GM23338 (cell line): Measurements from ENCODE around the gene SIGLEC8. TPM values are rescaled to one million over a fixed set of nuclear protein-coding genes. Genes with fewer than 3 reads are reported as not detected.

ENCODE experiments used
- ATAC-seq: fragments of 200-7000 bp; cut with Tn5 transposase; 3 replicates; pipeline ENCODE4 v1.9.1; 2020
- DNase-seq: peaks from one replicate; pipeline ENCODE4 v3.0.0-alpha.2; 2015; ENCODE audit warnings: low spot score
- H2AFZ ChIP-seq: fragments of 200-600 bp; sonication (generic); 2 replicates; pipeline ENCODE4 v1.8.0; 2016; ENCODE audit warnings: antibody characterized with exemption, mild to moderate bottlenecking, moderate library complexity
- H3F3A ChIP-seq: fragments of 200-600 bp; sonication (generic); replicated peaks from 2 replicates; pipeline ENCODE4 v1.8.0; 2017; ENCODE audit warnings: antibody characterized with exemption, mixed run types, low read depth
- H3K27ac ChIP-seq: fragments of 200-600 bp; sonication (generic); 2 replicates; pipeline ENCODE4 v1.6.1; 2016; ENCODE audit warnings: low read depth
- H3K27me3 ChIP-seq: fragments of 200-600 bp; sonication (generic); 2 replicates; pipeline ENCODE4 v1.8.0; 2016; ENCODE audit warnings: mild to moderate bottlenecking, mixed run types, moderate library complexity; ENCODE audit not compliant: insufficient read depth
- H3K36me3 ChIP-seq: fragments of 200-600 bp; sonication (generic); 2 replicates; pipeline ENCODE4 v1.8.0; 2016; ENCODE audit warnings: mild to moderate bottlenecking; ENCODE audit not compliant: insufficient read depth
- H3K4me1 ChIP-seq: fragments of 200-600 bp; sonication (generic); 2 replicates; pipeline ENCODE4 v1.8.0; 2016; ENCODE audit warnings: mild to moderate bottlenecking, moderate library complexity; ENCODE audit not compliant: insufficient read depth
- H3K4me2 ChIP-seq: fragments of 200-600 bp; sonication (generic); 2 replicates; pipeline ENCODE4 v1.7.1; 2017; ENCODE audit warnings: mixed run types
- H3K4me3 ChIP-seq: fragments of 200-600 bp; sonication (generic); 2 replicates; pipeline ENCODE4 v1.6.1; 2016; ENCODE audit warnings: mixed run types
- H3K79me2 ChIP-seq: fragments of 200-600 bp; sonication (generic); replicated peaks from 2 replicates; pipeline ENCODE4 v1.8.0; 2017; ENCODE audit warnings: mild to moderate bottlenecking; ENCODE audit not compliant: insufficient read depth
- H3K9me2 ChIP-seq: fragments of 200-600 bp; sonication (generic); 2 replicates; pipeline ENCODE4 v1.8.0; 2017; ENCODE audit not compliant: insufficient read depth
- H4K20me1 ChIP-seq: fragments of 200-600 bp; sonication (generic); replicated peaks from 2 replicates; pipeline ENCODE4 v1.8.0; 2017; ENCODE audit warnings: mild to moderate bottlenecking; ENCODE audit not compliant: insufficient read depth
- H3K27ac Mint-ChIP-seq: 2 replicates; pipeline ENCODE4 v1.8.0; 2020; ENCODE audit warnings: inconsistent platforms, mild to moderate bottlenecking, moderate library complexity, mixed read lengths
- H3K27me3 Mint-ChIP-seq: 3 replicates; pipeline ENCODE4 v1.8.0; 2022; ENCODE audit warnings: low read depth, mild to moderate bottlenecking, moderate library complexity, mixed read lengths, inconsistent platforms; ENCODE audit not compliant: insufficient read depth, poor library complexity
- H3K36me3 Mint-ChIP-seq: 3 replicates; pipeline ENCODE4 v1.8.0; 2021; ENCODE audit warnings: low read depth, mild to moderate bottlenecking, inconsistent platforms, moderate library complexity, mixed read lengths
- H3K4me1 Mint-ChIP-seq: 3 replicates; pipeline ENCODE4 v1.8.0; 2020; ENCODE audit warnings: mild to moderate bottlenecking, inconsistent platforms, mixed read lengths
- H3K4me3 Mint-ChIP-seq: 3 replicates; pipeline ENCODE4 v1.8.0; 2021; ENCODE audit warnings: moderate library complexity, mild to moderate bottlenecking, inconsistent platforms, mixed read lengths
- H3K9me3 Mint-ChIP-seq: 3 replicates; pipeline ENCODE4 v1.8.0; 2020; ENCODE audit warnings: moderate library complexity, mild to moderate bottlenecking, inconsistent platforms, mixed read lengths
- CREB1 ChIP-seq: fragments of 250-450 bp; sonication (Bioruptor Pico); IDR thresholded peaks from 2 replicates; pipeline ENCODE4 v1.5.0; 2020; ENCODE audit warnings: low read depth, mild to moderate bottlenecking, moderate library complexity
- ETS1 ChIP-seq: IDR thresholded peaks from 2 replicates; pipeline ENCODE4 v1.6.1; 2016; ENCODE audit warnings: antibody characterized with exemption
- EZH2 ChIP-seq: fragments of 200-600 bp; sonication (generic); IDR thresholded peaks from one replicate; pipeline ENCODE4 v1.8.0; 2017; ENCODE audit warnings: antibody characterized with exemption, mild to moderate bottlenecking, low read depth; ENCODE audit not compliant: unreplicated experiment
- EZH2phosphoT487 ChIP-seq: fragments of 200-600 bp; sonication (generic); IDR thresholded peaks from one replicate; pipeline ENCODE4 v1.8.1; 2018; ENCODE audit warnings: antibody characterized with exemption; ENCODE audit not compliant: unreplicated experiment
- JUNB ChIP-seq: IDR thresholded peaks from one replicate; pipeline ENCODE4 v1.6.1; 2016; ENCODE audit warnings: antibody characterized with exemption; ENCODE audit not compliant: unreplicated experiment
- NANOG ChIP-seq: IDR thresholded peaks from 2 replicates; pipeline ENCODE4 v1.6.1; 2016; ENCODE audit warnings: antibody characterized with exemption, borderline replicate concordance
- POLR2AphosphoS5 ChIP-seq: IDR thresholded peaks from 2 replicates; pipeline ENCODE4 v1.6.1; 2016; ENCODE audit warnings: antibody characterized with exemption, low read depth
- STAT1 ChIP-seq: IDR thresholded peaks from one replicate; pipeline ENCODE4 v1.6.1; 2016; ENCODE audit warnings: antibody characterized with exemption; ENCODE audit not compliant: unreplicated experiment
- ZNF114 ChIP-seq: fragments of 250-450 bp; sonication (Bioruptor Pico); IDR thresholded peaks from 2 replicates; pipeline ENCODE4 v1.5.0; 2020; ENCODE audit warnings: mild to moderate bottlenecking, moderate library complexity
- ZNF331 ChIP-seq: fragments of 250-450 bp; sonication (Bioruptor Pico); IDR thresholded peaks from 2 replicates; pipeline ENCODE4 v1.5.0; 2020; ENCODE audit warnings: low read depth, mild to moderate bottlenecking, moderate library complexity
- ZNF462 ChIP-seq: fragments of 250-450 bp; sonication (Bioruptor Pico); IDR thresholded peaks from 2 replicates; pipeline ENCODE4 v1.5.0; 2020; ENCODE audit warnings: mild to moderate bottlenecking, moderate library complexity
- polyA plus RNA-seq: library from polyadenylated mRNA; unstranded; fragments of >200 nt; fragmentation: Nextera tagmentation; extraction: Ambion mirVana; gene quantifications from 2 replicates; pipeline ENCODE4 v1.2.1, GENCODE V29; 2016
- total RNA-seq: library from RNA; depleted of rRNA; stranded (reverse); fragments of >200 nt; shearing (Covaris generic); gene quantifications from 2 replicates; pipeline ENCODE4 v1.2.3, GENCODE V29; 2014
- TF ChIP-seq, protein P1 (sequence below): IDR thresholded peaks from one replicate; pipeline ENCODE4 v1.6.1; 2018; ENCODE audit warnings: antibody characterized with exemption; ENCODE audit not compliant: unreplicated experiment
- TF ChIP-seq, protein P2 (sequence below), 2 experiments: fragments of 200-600 bp in 1 of 2; sonication (generic) in 1 of 2; conservative IDR thresholded peaks; 2 replicates each; pipeline versions ENCODE4 v1.5.1 to v1.6.1; 2016 to 2017; ENCODE audit warnings: antibody characterized with exemption in 2 of 2, low read depth in 2 of 2, mild to moderate bottlenecking in 2 of 2, moderate library complexity in 1 of 2

The SIGLEC8 gene
- total and polyA plus RNA-seq, 2 experiments from 2014 or later, result not detected

GRCh38 chr19:51410950-51411748 lies 47.1 kb downstream of the SIGLEC8 start:
- Histone ChIP-seq H3K27me3 (no peaks in the 10 kb centered on the region), H3K4me1 (peaks cover 31% of the 10 kb centered on the region), H3K36me3 (no peaks in the 10 kb centered on the region; the same call in 1 of the 2 replicates), H3K79me2 (no peaks in the 10 kb centered on the region), H3K4me3 (no peak overlapping the region), H4K20me1 (no peaks in the 10 kb centered on the region), H3F3A (peaks cover 4% of the 10 kb centered on the region; the same call in 1 of the 2 replicates), H2AFZ (no peak overlapping the region), H3K4me2 (no peak overlapping the region), H3K9me2 (no peaks in the 10 kb centered on the region), H3K27ac (no peak overlapping the region)
- ATAC-seq (no peak), DNase-seq (no peak)
- Mint-ChIP-seq H3K4me3 (no peak overlapping the region), H3K27me3 (peaks cover 13% of the 10 kb centered on the region), H3K27ac (no peak overlapping the region), H3K4me1 (peaks cover 34% of the 10 kb centered on the region), H3K9me3 (peaks cover 8% of the 10 kb centered on the region), H3K36me3 (peaks cover 18% of the 10 kb centered on the region)
- TF ChIP-seq EZH2phosphoT487, result no peak
- TF ChIP-seq, protein P1, sequence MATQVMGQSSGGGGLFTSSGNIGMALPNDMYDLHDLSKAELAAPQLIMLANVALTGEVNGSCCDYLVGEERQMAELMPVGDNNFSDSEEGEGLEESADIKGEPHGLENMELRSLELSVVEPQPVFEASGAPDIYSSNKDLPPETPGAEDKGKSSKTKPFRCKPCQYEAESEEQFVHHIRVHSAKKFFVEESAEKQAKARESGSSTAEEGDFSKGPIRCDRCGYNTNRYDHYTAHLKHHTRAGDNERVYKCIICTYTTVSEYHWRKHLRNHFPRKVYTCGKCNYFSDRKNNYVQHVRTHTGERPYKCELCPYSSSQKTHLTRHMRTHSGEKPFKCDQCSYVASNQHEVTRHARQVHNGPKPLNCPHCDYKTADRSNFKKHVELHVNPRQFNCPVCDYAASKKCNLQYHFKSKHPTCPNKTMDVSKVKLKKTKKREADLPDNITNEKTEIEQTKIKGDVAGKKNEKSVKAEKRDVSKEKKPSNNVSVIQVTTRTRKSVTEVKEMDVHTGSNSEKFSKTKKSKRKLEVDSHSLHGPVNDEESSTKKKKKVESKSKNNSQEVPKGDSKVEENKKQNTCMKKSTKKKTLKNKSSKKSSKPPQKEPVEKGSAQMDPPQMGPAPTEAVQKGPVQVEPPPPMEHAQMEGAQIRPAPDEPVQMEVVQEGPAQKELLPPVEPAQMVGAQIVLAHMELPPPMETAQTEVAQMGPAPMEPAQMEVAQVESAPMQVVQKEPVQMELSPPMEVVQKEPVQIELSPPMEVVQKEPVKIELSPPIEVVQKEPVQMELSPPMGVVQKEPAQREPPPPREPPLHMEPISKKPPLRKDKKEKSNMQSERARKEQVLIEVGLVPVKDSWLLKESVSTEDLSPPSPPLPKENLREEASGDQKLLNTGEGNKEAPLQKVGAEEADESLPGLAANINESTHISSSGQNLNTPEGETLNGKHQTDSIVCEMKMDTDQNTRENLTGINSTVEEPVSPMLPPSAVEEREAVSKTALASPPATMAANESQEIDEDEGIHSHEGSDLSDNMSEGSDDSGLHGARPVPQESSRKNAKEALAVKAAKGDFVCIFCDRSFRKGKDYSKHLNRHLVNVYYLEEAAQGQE, result no peak
- no peak for TF ChIP-seq ETS1
- TF ChIP-seq JUNB, result no peak
- no peak for TF ChIP-seq STAT1
- TF ChIP-seq CREB1 (CRISPR knock-in tag), result no peak
- TF ChIP-seq EZH2, result no peak
- TF ChIP-seq, protein P2, sequence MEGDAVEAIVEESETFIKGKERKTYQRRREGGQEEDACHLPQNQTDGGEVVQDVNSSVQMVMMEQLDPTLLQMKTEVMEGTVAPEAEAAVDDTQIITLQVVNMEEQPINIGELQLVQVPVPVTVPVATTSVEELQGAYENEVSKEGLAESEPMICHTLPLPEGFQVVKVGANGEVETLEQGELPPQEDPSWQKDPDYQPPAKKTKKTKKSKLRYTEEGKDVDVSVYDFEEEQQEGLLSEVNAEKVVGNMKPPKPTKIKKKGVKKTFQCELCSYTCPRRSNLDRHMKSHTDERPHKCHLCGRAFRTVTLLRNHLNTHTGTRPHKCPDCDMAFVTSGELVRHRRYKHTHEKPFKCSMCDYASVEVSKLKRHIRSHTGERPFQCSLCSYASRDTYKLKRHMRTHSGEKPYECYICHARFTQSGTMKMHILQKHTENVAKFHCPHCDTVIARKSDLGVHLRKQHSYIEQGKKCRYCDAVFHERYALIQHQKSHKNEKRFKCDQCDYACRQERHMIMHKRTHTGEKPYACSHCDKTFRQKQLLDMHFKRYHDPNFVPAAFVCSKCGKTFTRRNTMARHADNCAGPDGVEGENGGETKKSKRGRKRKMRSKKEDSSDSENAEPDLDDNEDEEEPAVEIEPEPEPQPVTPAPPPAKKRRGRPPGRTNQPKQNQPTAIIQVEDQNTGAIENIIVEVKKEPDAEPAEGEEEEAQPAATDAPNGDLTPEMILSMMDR (conservative IDR thresholded peaks at IDR 0.05; ENCODE audit: low read depth in 2 of 2), result no peak
- TF ChIP-seq NANOG, result no peak
- no peak for TF ChIP-seq ZNF462 (CRISPR knock-in tag)
- TF ChIP-seq ZNF114 (CRISPR knock-in tag), result no peak
- no peak for TF ChIP-seq ZNF331 (CRISPR knock-in tag)
- TF ChIP-seq POLR2AphosphoS5, result no peak
